Measurements from ENCODE around the gene PRKAG2. TPM values are rescaled to one million over a fixed set of nuclear protein-coding genes. Genes with fewer than 3 reads are reported as not detected.

The PRKAG2 gene
- total RNA-seq, 1 donor from 2014 or later: 20.6 TPM

- no peak overlapping the region for H3K27ac Mint-ChIP-seq
- peaks cover 7% of the 10 kb centered on the region for H3K9me3 Mint-ChIP-seq (ENCODE audit: low read depth)
- TF ChIP-seq CTCF (IDR thresholded peaks at IDR 0.05; ENCODE audit: unreplicated experiment): no peak
- no peaks in the 10 kb centered on the region for H3K27me3 Mint-ChIP-seq
- no peaks in the 10 kb centered on the region for H3K4me1 Mint-ChIP-seq (ENCODE audit: low read depth)
- H3K4me3 Mint-ChIP-seq (ENCODE audit: low read depth): no peak overlapping the region
- no peaks in the 10 kb centered on the region for H3K36me3 Mint-ChIP-seq (ENCODE audit: insufficient read depth)
- no peak for DNase-seq (ENCODE audit: low spot score, unreplicated experiment)
Observed at GRCh38 chr7:151597541-151598444, 279.1 kb downstream of the PRKAG2 start.

GRCh38 chr7:151595702-151596350, 281.1 kb downstream of the PRKAG2 start:
- Mint-ChIP-seq H3K4me1 (ENCODE audit: low read depth) (no peaks in the 10 kb centered on the region), H3K9me3 (ENCODE audit: low read depth) (peaks cover 7% of the 10 kb centered on the region), H3K4me3 (ENCODE audit: low read depth) (no peak overlapping the region), H3K36me3 (ENCODE audit: insufficient read depth) (no peaks in the 10 kb centered on the region), H3K27ac (no peak overlapping the region), H3K27me3 (no peaks in the 10 kb centered on the region)
- no peak for TF ChIP-seq CTCF (IDR thresholded peaks at IDR 0.05; ENCODE audit: unreplicated experiment)
- DNase-seq (ENCODE audit: low spot score, unreplicated experiment): no peak

- H3K36me3 Mint-ChIP-seq (ENCODE audit: insufficient read depth): peaks cover 4% of the 10 kb centered on the region
- H3K27ac Mint-ChIP-seq: no peak overlapping the region
- no peak overlapping the region for H3K4me3 Mint-ChIP-seq (ENCODE audit: low read depth)
- DNase-seq (ENCODE audit: low spot score, unreplicated experiment): no peak
- peaks cover 7% of the 10 kb centered on the region for H3K9me3 Mint-ChIP-seq (ENCODE audit: low read depth)
- H3K27me3 Mint-ChIP-seq: no peaks in the 10 kb centered on the region
- TF ChIP-seq CTCF (IDR thresholded peaks at IDR 0.05; ENCODE audit: unreplicated experiment): no peak
- no peaks in the 10 kb centered on the region for H3K4me1 Mint-ChIP-seq (ENCODE audit: low read depth)
Observed at GRCh38 chr7:151592868-151593486, 283.9 kb downstream of the PRKAG2 start.

- H3K36me3 Mint-ChIP-seq (ENCODE audit: insufficient read depth): peaks cover 4% of the 10 kb centered on the region
- peaks cover 6% of the 10 kb centered on the region for H3K9me3 Mint-ChIP-seq (ENCODE audit: low read depth)
- no peak for TF ChIP-seq CTCF (IDR thresholded peaks at IDR 0.05; ENCODE audit: unreplicated experiment)
- H3K27ac Mint-ChIP-seq: no peak overlapping the region
- H3K4me3 Mint-ChIP-seq (ENCODE audit: low read depth): no peak overlapping the region
- H3K27me3 Mint-ChIP-seq: no peaks in the 10 kb centered on the region
- DNase-seq (ENCODE audit: low spot score, unreplicated experiment): no peak
- H3K4me1 Mint-ChIP-seq (ENCODE audit: low read depth): no peaks in the 10 kb centered on the region
Observed at GRCh38 chr7:151592330-151592729, 284.6 kb downstream of the PRKAG2 start.

- Mint-ChIP-seq H3K27me3 (no peaks in the 10 kb centered on the region), H3K4me1 (ENCODE audit: low read depth) (no peaks in the 10 kb centered on the region), H3K27ac (no peak overlapping the region), H3K36me3 (ENCODE audit: insufficient read depth) (peaks cover 4% of the 10 kb centered on the region), H3K4me3 (ENCODE audit: low read depth) (no peak overlapping the region), H3K9me3 (ENCODE audit: low read depth) (peaks cover 2% of the 10 kb centered on the region)
- TF ChIP-seq CTCF (IDR thresholded peaks at IDR 0.05; ENCODE audit: unreplicated experiment): no peak
- DNase-seq (ENCODE audit: low spot score, unreplicated experiment): no peak
Observed at GRCh38 chr7:151591866-151592265, 285.0 kb downstream of the PRKAG2 start.
